ENCODE measurements around the gene TSPAN1. TPM values are rescaled to one million over a fixed set of nuclear protein-coding genes. Genes with fewer than 3 reads are reported as not detected.
A peak's percentile ranks its signal among the peaks of the same experiment; 100 is the strongest.

TSPAN1 gene
- total and polyA plus RNA-seq, 5 donors from 2014 or later, result not detected

DNA sequence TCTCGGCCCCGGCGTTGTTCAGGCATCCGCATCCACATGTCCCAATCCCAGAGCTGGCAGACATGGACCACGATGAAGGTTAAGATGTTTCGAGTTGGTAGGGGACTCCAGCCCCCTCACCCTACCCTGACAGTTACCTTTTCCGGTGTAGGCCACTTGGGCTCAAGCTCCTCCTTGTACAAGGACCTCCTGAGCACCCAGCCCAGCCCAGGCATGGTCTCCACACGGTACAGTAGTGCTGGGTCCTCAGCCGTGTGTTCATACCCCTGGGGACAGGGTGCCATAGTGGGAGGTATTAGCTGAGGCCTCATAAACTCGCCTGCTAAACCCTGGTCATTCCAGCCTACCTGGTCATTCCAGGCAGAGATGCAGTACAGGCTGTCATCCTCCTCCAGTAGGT, 17.3 kb downstream of the TSPAN1 start:
- ATAC-seq (ENCODE audit: low read depth in 2 of 2) (no peak), DNase-seq (no peak)
- H3K27ac ChIP-seq (ENCODE audit: insufficient read depth, low read length, poor library complexity, severe bottlenecking), result no peak overlapping the region
- no peaks in the 10 kb centered on the region for H3K27me3 Mint-ChIP-seq
- H3K27ac Mint-ChIP-seq, result no peak overlapping the region
- H3K36me3 Mint-ChIP-seq, result peaks cover 35% of the 10 kb centered on the region
- H3K27me3 ChIP-seq (ENCODE audit: control insufficient read depth, insufficient read depth, low read length), result no peaks in the 10 kb centered on the region
- H3K36me3 ChIP-seq (ENCODE audit: control insufficient read depth, insufficient read depth, low read length), result peaks cover 43% of the 10 kb centered on the region
- no peaks in the 10 kb centered on the region for H3K9me3 Mint-ChIP-seq
- H3K4me3 Mint-ChIP-seq, result no peak overlapping the region
- peaks cover 4 to 14% (median 10%) of the 10 kb centered on the region in 4 donors for H3K4me1 Mint-ChIP-seq
- H3K9me3 ChIP-seq (ENCODE audit: control insufficient read depth in 2 of 2, low read length in 2 of 2), result no peaks in the 10 kb centered on the region
- H3K4me3 ChIP-seq (ENCODE audit: low read depth, low read length), result no peak overlapping the region
- H3K4me1 ChIP-seq (ENCODE audit: control insufficient read depth, insufficient read depth, low read length, poor library complexity, severe bottlenecking), result peaks cover 4% of the 10 kb centered on the region

DNA sequence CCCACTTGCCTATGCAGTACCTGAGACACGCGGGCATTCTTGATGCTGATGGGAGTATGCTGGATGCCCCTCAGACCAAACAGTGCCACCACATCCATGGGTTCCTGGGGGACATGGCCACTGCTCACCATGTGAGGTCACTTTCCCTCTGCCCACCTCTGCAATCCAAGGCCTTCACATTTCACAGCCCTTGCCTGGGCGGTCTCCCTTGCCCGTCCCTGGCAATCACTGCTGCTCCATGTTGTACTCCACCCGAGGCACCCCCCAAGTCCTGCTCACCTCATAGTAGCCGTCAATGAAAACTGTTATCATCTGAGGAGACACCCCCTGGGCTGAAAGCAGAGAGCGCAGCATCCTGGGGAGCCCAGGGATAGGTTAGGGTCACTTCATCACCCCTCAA, 18.4 kb downstream of the TSPAN1 start:
- Mint-ChIP-seq H3K36me3 (peaks cover 27% of the 10 kb centered on the region), H3K4me3 (no peak overlapping the region), H3K27ac (no peak overlapping the region), H3K27me3 (no peaks in the 10 kb centered on the region), H3K9me3 (no peaks in the 10 kb centered on the region), H3K4me1 (peaks cover 4 to 20% (median 13%) of the 10 kb centered on the region in 4 donors)
- Histone ChIP-seq H3K9me3 (ENCODE audit: control insufficient read depth in 2 of 2, low read length in 2 of 2) (no peaks in the 10 kb centered on the region), H3K27me3 (ENCODE audit: control insufficient read depth, insufficient read depth, low read length) (no peaks in the 10 kb centered on the region), H3K4me1 (ENCODE audit: control insufficient read depth, insufficient read depth, low read length, poor library complexity, severe bottlenecking) (peaks cover 13% of the 10 kb centered on the region), H3K4me3 (ENCODE audit: low read depth, low read length) (no peak overlapping the region), H3K27ac (ENCODE audit: insufficient read depth, low read length, poor library complexity, severe bottlenecking) (no peak overlapping the region), H3K36me3 (ENCODE audit: control insufficient read depth, insufficient read depth, low read length) (peaks cover 43% of the 10 kb centered on the region)
- no peak for ATAC-seq (ENCODE audit: low read depth in 2 of 2)
- DNase-seq, result no peak

GRCh38 chr1:46193984-46194570, 19.2 kb downstream of the TSPAN1 start:
- DNase-seq (no peak), ATAC-seq (ENCODE audit: low read depth in 2 of 2) (no peak)
- Histone ChIP-seq H3K4me3 (ENCODE audit: low read depth, low read length) (no peak overlapping the region), H3K9me3 (ENCODE audit: control insufficient read depth in 2 of 2, low read length in 2 of 2) (no peaks in the 10 kb centered on the region), H3K27ac (ENCODE audit: insufficient read depth, low read length, poor library complexity, severe bottlenecking) (no peak overlapping the region), H3K4me1 (ENCODE audit: control insufficient read depth, insufficient read depth, low read length, poor library complexity, severe bottlenecking) (peaks cover 19% of the 10 kb centered on the region), H3K27me3 (ENCODE audit: control insufficient read depth, insufficient read depth, low read length) (no peaks in the 10 kb centered on the region), H3K36me3 (ENCODE audit: control insufficient read depth, insufficient read depth, low read length) (peaks cover 41% of the 10 kb centered on the region)
- Mint-ChIP-seq H3K4me3 (no peak overlapping the region), H3K4me1 (peaks cover 4 to 25% (median 15%) of the 10 kb centered on the region in 4 donors), H3K27me3 (no peaks in the 10 kb centered on the region), H3K9me3 (no peaks in the 10 kb centered on the region), H3K36me3 (peaks cover 25% of the 10 kb centered on the region), H3K27ac (peak overlapping the region in 1 of 3 donors; percentile 62)

GRCh38 chr1:46194641-46195193, 19.8 kb downstream of the TSPAN1 start:
- H3K4me1 ChIP-seq (ENCODE audit: control insufficient read depth, insufficient read depth, low read length, poor library complexity, severe bottlenecking), result peaks cover 22% of the 10 kb centered on the region
- H3K27me3 ChIP-seq (ENCODE audit: control insufficient read depth, insufficient read depth, low read length), result no peaks in the 10 kb centered on the region
- no peak overlapping the region for H3K4me3 ChIP-seq (ENCODE audit: low read depth, low read length)
- no peak overlapping the region for H3K27ac ChIP-seq (ENCODE audit: insufficient read depth, low read length, poor library complexity, severe bottlenecking)
- Mint-ChIP-seq H3K9me3 (no peaks in the 10 kb centered on the region), H3K27me3 (no peaks in the 10 kb centered on the region), H3K27ac (no peak overlapping the region), H3K4me1 (peaks cover 4 to 28% (median 19%) of the 10 kb centered on the region in 4 donors), H3K36me3 (peaks cover 20% of the 10 kb centered on the region), H3K4me3 (peak overlapping the region in 1 of 4 donors; percentile 90)
- ATAC-seq (ENCODE audit: low read depth in 2 of 2), result no peak
- H3K36me3 ChIP-seq (ENCODE audit: control insufficient read depth, insufficient read depth, low read length), result peaks cover 36% of the 10 kb centered on the region
- DNase-seq, result no peak
- no peaks in the 10 kb centered on the region for H3K9me3 ChIP-seq (ENCODE audit: control insufficient read depth in 2 of 2, low read length in 2 of 2)

DNA sequence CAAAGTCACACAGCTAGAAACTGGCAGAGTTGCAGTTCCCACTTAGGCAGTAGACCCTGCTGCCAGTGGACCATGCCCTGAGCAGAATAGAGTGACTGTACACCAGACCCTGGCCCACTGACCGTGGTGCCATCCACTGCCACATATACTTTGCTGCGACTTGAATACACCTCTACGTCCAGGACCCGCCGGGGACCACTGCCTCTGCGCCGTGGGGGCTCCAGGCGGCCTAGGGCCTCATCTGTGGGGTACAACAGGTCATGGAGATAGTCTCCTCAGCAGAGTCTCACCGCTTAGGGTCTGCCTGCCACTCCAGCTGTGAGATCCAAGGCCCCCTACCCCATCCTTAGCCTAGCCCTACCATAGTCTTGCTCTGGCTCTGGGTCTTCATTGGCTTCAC, 21.7 kb downstream of the TSPAN1 start:
- Histone ChIP-seq H3K9me3 (ENCODE audit: control insufficient read depth in 2 of 2, low read length in 2 of 2) (no peaks in the 10 kb centered on the region), H3K27ac (ENCODE audit: insufficient read depth, low read length, poor library complexity, severe bottlenecking) (no peak overlapping the region), H3K36me3 (ENCODE audit: control insufficient read depth, insufficient read depth, low read length) (peaks cover 25% of the 10 kb centered on the region), H3K4me1 (ENCODE audit: control insufficient read depth, insufficient read depth, low read length, poor library complexity, severe bottlenecking) (peaks cover 22% of the 10 kb centered on the region), H3K27me3 (ENCODE audit: control insufficient read depth, insufficient read depth, low read length) (no peaks in the 10 kb centered on the region), H3K4me3 (ENCODE audit: low read depth, low read length) (no peak overlapping the region)
- H3K27ac Mint-ChIP-seq, result peak overlapping the region in 1 of 3 donors; percentile 75
- no peaks in the 10 kb centered on the region for H3K27me3 Mint-ChIP-seq
- H3K4me1 Mint-ChIP-seq, result peaks cover 4 to 32% (median 19%) of the 10 kb centered on the region in 4 donors
- DNase-seq, result no peak
- peaks cover 16% of the 10 kb centered on the region for H3K36me3 Mint-ChIP-seq
- H3K9me3 Mint-ChIP-seq, result no peaks in the 10 kb centered on the region
- peak overlapping the region in 3 of 4 donors; percentile 70 to 90 (median 85) for H3K4me3 Mint-ChIP-seq
- no peak for ATAC-seq (ENCODE audit: low read depth in 2 of 2)

DNA sequence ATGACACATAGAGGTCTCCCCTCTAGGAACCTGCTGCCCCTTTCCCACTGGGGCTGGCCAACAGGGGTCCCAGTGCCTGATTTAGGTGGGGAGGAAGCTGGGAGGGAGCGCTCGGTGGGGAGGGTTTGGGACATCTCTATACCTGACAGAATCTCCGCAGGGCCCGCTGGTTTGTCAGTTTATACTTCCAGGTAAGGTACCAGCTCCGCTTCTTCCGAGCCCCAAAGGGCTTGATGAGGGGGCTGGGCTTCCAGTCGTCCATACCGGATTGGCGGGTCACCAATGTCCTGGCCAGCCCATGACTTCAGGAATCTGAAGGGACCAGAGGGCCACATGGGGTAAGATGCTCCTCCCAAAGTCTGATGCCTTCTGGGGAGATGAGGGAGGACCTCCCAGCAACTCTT, 22.7 kb downstream of the TSPAN1 start:
- Histone ChIP-seq H3K36me3 (ENCODE audit: control insufficient read depth, insufficient read depth, low read length) (peaks cover 20% of the 10 kb centered on the region), H3K9me3 (ENCODE audit: control insufficient read depth in 2 of 2, low read length in 2 of 2) (no peaks in the 10 kb centered on the region), H3K27ac (ENCODE audit: insufficient read depth, low read length, poor library complexity, severe bottlenecking) (peak overlapping the region; percentile 36), H3K4me3 (ENCODE audit: low read depth, low read length) (peak overlapping the region; percentile 90), H3K4me1 (ENCODE audit: control insufficient read depth, insufficient read depth, low read length, poor library complexity, severe bottlenecking) (peaks cover 22% of the 10 kb centered on the region), H3K27me3 (ENCODE audit: control insufficient read depth, insufficient read depth, low read length) (no peaks in the 10 kb centered on the region)
- H3K9me3 Mint-ChIP-seq, result no peaks in the 10 kb centered on the region
- peak overlapping the region in 2 of 3 donors; percentile 31 to 75 for H3K27ac Mint-ChIP-seq
- H3K27me3 Mint-ChIP-seq, result no peaks in the 10 kb centered on the region
- H3K36me3 Mint-ChIP-seq, result peaks cover 12% of the 10 kb centered on the region
- peak overlapping the region; percentile 85 to 91 (median 88) for H3K4me3 Mint-ChIP-seq
- DNase-seq (no peak), ATAC-seq (ENCODE audit: low read depth in 2 of 2) (no peak)
- peaks cover 4 to 33% (median 20%) of the 10 kb centered on the region in 4 donors for H3K4me1 Mint-ChIP-seq

DNA sequence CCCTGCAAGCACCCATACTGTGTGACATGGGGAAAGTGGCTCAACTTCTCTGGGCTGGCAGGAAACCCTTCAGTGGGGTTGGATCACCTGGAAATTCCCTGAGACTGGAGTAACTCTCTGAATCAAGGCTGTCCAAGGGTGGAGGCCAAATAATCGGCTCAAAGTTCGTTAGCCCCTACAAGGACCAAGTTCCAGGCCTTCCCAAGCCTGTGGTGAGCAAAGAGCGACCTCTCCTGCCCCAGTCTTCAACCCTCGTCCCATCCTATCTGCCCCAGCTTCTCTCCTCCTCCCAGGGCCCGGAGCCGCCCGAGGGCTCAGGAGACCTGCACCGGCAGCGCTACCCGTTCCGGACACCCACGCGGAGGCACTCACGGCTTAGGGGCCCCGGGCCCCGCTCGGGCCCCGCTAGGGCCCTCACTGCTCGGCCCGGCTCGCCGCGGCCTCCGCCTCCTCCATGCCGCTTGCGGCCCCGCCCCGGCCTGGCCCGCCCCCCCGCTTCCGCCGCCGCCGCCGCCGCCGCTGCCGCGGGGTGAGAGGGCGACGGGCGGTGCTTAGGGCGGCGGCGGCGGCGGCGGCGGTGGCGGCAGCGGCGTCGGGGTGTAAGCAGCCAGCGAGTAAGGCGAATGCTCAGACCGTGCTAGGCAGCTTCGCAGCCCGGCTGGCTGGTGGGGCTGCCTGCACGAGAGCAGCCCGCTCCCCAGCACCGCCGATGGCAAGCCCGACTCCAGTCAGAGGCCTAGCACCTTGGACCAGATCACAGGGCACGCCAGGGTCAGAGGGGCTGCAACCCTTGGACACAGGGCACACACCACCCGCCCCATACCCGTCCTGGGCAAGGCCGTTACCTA, 23.3 kb downstream of the TSPAN1 start, which contains the start of gene POMGNT1:
TSS of gene POMGNT1 (minus strand) at position 471 of the 848 bp plus-strand sequence. CDS start 613 bp downstream, outside the sequence.
- Histone ChIP-seq H3K4me1 (ENCODE audit: control insufficient read depth, insufficient read depth, low read length, poor library complexity, severe bottlenecking) (peaks cover 27% of the 10 kb centered on the region), H3K4me3 (ENCODE audit: low read depth, low read length) (peak within 1 kb of the TSS; percentile 90), H3K36me3 (ENCODE audit: control insufficient read depth, insufficient read depth, low read length) (peaks cover 16% of the 10 kb centered on the region), H3K27ac (ENCODE audit: insufficient read depth, low read length, poor library complexity, severe bottlenecking) (peak within 1 kb of the TSS; percentile 51), H3K27me3 (ENCODE audit: control insufficient read depth, insufficient read depth, low read length) (no peaks in the 10 kb centered on the region), H3K9me3 (ENCODE audit: control insufficient read depth in 2 of 2, low read length in 2 of 2) (no peaks in the 10 kb centered on the region)
- DNase-seq (peak; percentile 69 to 83 (median 76)), ATAC-seq (ENCODE audit: low read depth in 2 of 2) (peak; percentile 94 to 96)
- Mint-ChIP-seq H3K36me3 (peaks cover 12% of the 10 kb centered on the region), H3K4me3 (peak within 1 kb of the TSS; percentile 85 to 91 (median 90)), H3K9me3 (no peaks in the 10 kb centered on the region), H3K27ac (peak within 1 kb of the TSS; percentile 69 to 87 (median 75)), H3K27me3 (no peaks in the 10 kb centered on the region), H3K4me1 (peaks cover 4 to 38% (median 24%) of the 10 kb centered on the region in 4 donors)
